HCT116 (cell line): Measurements from ENCODE around the gene PURA. TPM values are rescaled to one million over a fixed set of nuclear protein-coding genes. Genes with fewer than 3 reads are reported as not detected.

Experiments used
- ATAC-seq: fragments of 200-7000 bp; cut with Tn5 transposase; 2 replicates; pipeline ENCODE4 v1.9.1; 2020; ENCODE audit warnings: mild to moderate bottlenecking, moderate library complexity
- BruUV-seq: library from RNA; stranded (reverse); fragments of 400-500 nt; replicated peaks from 2 replicates; lab custom pipeline; 2021; lab: Mats Ljungman, UMichigan
- CTCF ChIA-PET: fragments of 300-600 bp; sonication (Branson Sonifier 250); formaldehyde crosslinking; loops from one replicate; lab custom pipeline; 2021; ENCODE audit warnings: antibody characterized with exemption; lab: Charles Lee
- POLR2A ChIA-PET: fragments of 300-600, 350-600 bp; sonication (Branson Sonifier 250); formaldehyde crosslinking; loops from one replicate; lab custom pipeline; 2021; ENCODE audit warnings: antibody characterized with exemption; lab: Charles Lee
- RAD21 ChIA-PET, 2 experiments: fragments of 300-600 bp; sonication (Branson Sonifier 250); formaldehyde crosslinking; loops; one replicate each; lab custom pipeline; 2023; ENCODE audit warnings: low total read pairs in 2 of 2; ENCODE audit not compliant: uncharacterized antibody in 2 of 2, unreplicated experiment in 2 of 2, low non-redundant PET in 1 of 2; lab: Charles Lee
- DNase-seq: peaks from one replicate; pipeline ENCODE4 v3.0.0-alpha.2; 2010; ENCODE audit warnings: low read depth, low spot score
- H2AFZ ChIP-seq: fragments of 200-600 bp; shearing (Covaris generic), sonication (generic); 2 replicates; pipeline ENCODE4 v1.6.1; 2017; ENCODE audit warnings: low read depth, mixed run types, mixed read lengths, antibody characterized with exemption, low read length; ENCODE audit not compliant: poor library complexity, severe bottlenecking
- H3K27ac ChIP-seq: 2 replicates; pipeline ENCODE4 v1.5.1; 2012; ENCODE audit warnings: low read depth, low read length
- H3K27me3 ChIP-seq: fragments of 200-600 bp; sonication (generic); 2 replicates; pipeline ENCODE4 v1.6.1; 2016; ENCODE audit warnings: mixed run types, low read length, mixed read lengths; ENCODE audit not compliant: insufficient read depth
- H3K36me3 ChIP-seq, 2 experiments: fragments of 200-500 bp in 1 of 2; fragments of 200-600 bp in 1 of 2; sonication (Bioruptor generic) in 1 of 2; sonication (generic) in 1 of 2; 2 replicates each; pipeline versions ENCODE4 v1.5.1 to v1.6.1; 2014 to 2016; ENCODE audit warnings: low read length in 2 of 2, inconsistent platforms in 1 of 2, mixed read lengths in 1 of 2, mixed run types in 1 of 2; ENCODE audit not compliant: insufficient read depth in 2 of 2, control insufficient read depth in 1 of 2
- H3K4me1 ChIP-seq, 2 experiments: fragments of 200-600 bp in 1 of 2; sonication (generic) in 1 of 2; 2 replicates each; pipeline versions ENCODE4 v1.5.1 to v1.6.1; 2012 to 2017; ENCODE audit warnings: low read length in 2 of 2, inconsistent platforms in 1 of 2, mild to moderate bottlenecking in 1 of 2, mixed read lengths in 1 of 2, mixed run types in 1 of 2, moderate library complexity in 1 of 2; ENCODE audit not compliant: insufficient read depth in 2 of 2, control insufficient read depth in 1 of 2
- H3K4me2 ChIP-seq: fragments of 200-600 bp; sonication (generic); 2 replicates; pipeline ENCODE4 v1.6.1; 2017; ENCODE audit warnings: mixed run types, low read length, mixed read lengths
- H3K4me3 ChIP-seq, 2 experiments: fragments of 200-600 bp in 1 of 2; sonication (generic) in 1 of 2; replicated peaks in 1 of 2; 2 replicates each; pipeline ENCODE4 v1.5.1; 2011 to 2016; ENCODE audit warnings: low read length in 2 of 2, control low read depth in 1 of 2, low read depth in 1 of 2, mild to moderate bottlenecking in 1 of 2, mixed read lengths in 1 of 2, mixed run types in 1 of 2
- H3K79me2 ChIP-seq: fragments of 200-600 bp; sonication (generic); 2 replicates; pipeline ENCODE4 v1.6.1; 2017; ENCODE audit warnings: mild to moderate bottlenecking, mixed run types, low read length, moderate library complexity, mixed read lengths; ENCODE audit not compliant: insufficient read depth
- H3K9ac ChIP-seq: fragments of 200-600 bp; sonication (generic); 2 replicates; pipeline ENCODE4 v1.6.1; 2016; ENCODE audit warnings: low read length, mixed read lengths
- H3K9me2 ChIP-seq: fragments of 200-600 bp; sonication (generic), shearing (Covaris generic); 2 replicates; pipeline ENCODE4 v1.6.1; 2017; ENCODE audit warnings: mixed run types, mild to moderate bottlenecking, moderate library complexity; ENCODE audit not compliant: insufficient read depth
- H3K9me3 ChIP-seq, 2 experiments: fragments of 200-500 bp in 1 of 2; fragments of 200-600 bp in 1 of 2; sonication (Bioruptor generic) in 1 of 2; sonication (generic) in 1 of 2; 2 replicates each; pipeline ENCODE4 v1.6.1; 2014 to 2017; ENCODE audit warnings: low read length in 2 of 2, mixed read lengths in 2 of 2, inconsistent platforms in 1 of 2, low read depth in 1 of 2, mild to moderate bottlenecking in 1 of 2, mixed run types in 1 of 2, moderate library complexity in 1 of 2; ENCODE audit not compliant: control insufficient read depth in 1 of 2, insufficient read depth in 1 of 2
- H4K20me1 ChIP-seq: fragments of 200-600 bp; sonication (generic), shearing (Covaris generic); 2 replicates; pipeline ENCODE4 v1.6.1; 2017; ENCODE audit warnings: mixed run types, mild to moderate bottlenecking, moderate library complexity; ENCODE audit not compliant: insufficient read depth
- ATF3 ChIP-seq: IDR thresholded peaks from 2 replicates; pipeline ENCODE4 v1.6.1; 2012
- CEBPB ChIP-seq: IDR thresholded peaks from 2 replicates; pipeline ENCODE4 v1.6.1; 2012; ENCODE audit warnings: low read depth
- CTCF ChIP-seq, 3 experiments: fragments of 200-600 bp in 1 of 3; sonication (generic) in 1 of 3; IDR thresholded peaks in 2 of 3; conservative IDR thresholded peaks in 1 of 3; 2 replicates each; pipeline ENCODE4 v1.5.1; 2012 to 2017; ENCODE audit warnings: low read depth in 2 of 3, low read length in 2 of 3, antibody characterized with exemption in 1 of 3, borderline replicate concordance in 1 of 3, control low read depth in 1 of 3, mild to moderate bottlenecking in 1 of 3, mixed read lengths in 1 of 3, mixed run types in 1 of 3, moderate library complexity in 1 of 3; ENCODE audit not compliant: insufficient read depth in 1 of 3
- EGR1 ChIP-seq: IDR thresholded peaks from 2 replicates; pipeline ENCODE4 v1.6.1; 2012; ENCODE audit warnings: low read depth
- ELF1 ChIP-seq: IDR thresholded peaks from 2 replicates; pipeline ENCODE4 v1.6.1; 2012; ENCODE audit warnings: low read depth, borderline replicate concordance
- JUND ChIP-seq: IDR thresholded peaks from 2 replicates; pipeline ENCODE4 v1.6.1; 2012
- SIN3A ChIP-seq: IDR thresholded peaks from 2 replicates; pipeline ENCODE4 v1.6.1; 2012; ENCODE audit warnings: low read depth
- SP1 ChIP-seq: IDR thresholded peaks from 2 replicates; pipeline ENCODE4 v1.6.1; 2012; ENCODE audit warnings: low read depth
- intact Hi-C: fragments of 100-400 bp; cut with micrococcal nuclease; formaldehyde crosslinking; loops from 2 replicates; pipeline ENCODE4 v1.10.0; 2022
- total RNA-seq: library from RNA; stranded (reverse); gene quantifications from one replicate; pipeline ENCODE4 v1.2.1, GENCODE V29; 2021; ENCODE audit not compliant: unreplicated experiment
- TF ChIP-seq, protein P1 (sequence below): IDR thresholded peaks from 2 replicates; pipeline ENCODE4 v1.6.1; 2011; ENCODE audit warnings: mild to moderate bottlenecking, low read length, moderate library complexity; ENCODE audit not compliant: insufficient replicate concordance; ENCODE audit errors: extremely low read depth

Gene PURA
- total RNA-seq, 1 experiment from 2014 or later: 15.2 TPM

DNA sequence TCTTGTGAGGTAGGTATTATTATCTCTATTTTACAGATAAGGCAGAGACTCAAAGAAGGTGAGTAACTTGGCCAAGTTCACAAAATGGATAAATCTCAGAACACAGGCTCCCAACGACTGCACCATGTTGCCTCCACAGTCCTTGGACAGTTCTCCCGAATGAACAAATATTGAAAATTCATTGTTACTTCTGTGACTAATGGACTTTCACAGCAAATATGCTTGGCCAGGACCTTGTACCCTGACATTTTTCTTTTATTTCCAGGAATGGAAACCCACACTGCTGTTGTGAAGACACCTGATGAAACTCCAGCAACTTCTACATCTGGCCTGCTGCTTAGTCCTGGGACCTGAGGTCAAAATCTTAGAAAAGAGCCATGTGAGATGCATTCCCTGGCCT lies 58.6 kb downstream of the PURA start:
- Histone ChIP-seq H3K4me1 (peaks cover 8 to 31% of the 10 kb centered on the region in 2 experiments; a peak in 3 of 4 replicates), H3K79me2 (peaks cover 19% of the 10 kb centered on the region), H3K9ac (no peak overlapping the region), H3K36me3 (no peaks in the 10 kb centered on the region), H4K20me1 (no peaks in the 10 kb centered on the region), H3K4me2 (no peak overlapping the region), H2AFZ (no peak overlapping the region), H3K27me3 (no peaks in the 10 kb centered on the region), H3K27ac (no peak overlapping the region), H3K9me2 (no peaks in the 10 kb centered on the region), H3K4me3 (no peak overlapping the region), H3K9me3 (no peaks in the 10 kb centered on the region)
- no peak for ATAC-seq
- no TSS peak for BruUV-seq
- TF ChIP-seq JUND: no peak
- TF ChIP-seq ELF1: no peak
- TF ChIP-seq SP1: no peak
- no peak for TF ChIP-seq EGR1
- TF ChIP-seq ATF3: no peak
- TF ChIP-seq CEBPB: no peak
- no peak for TF ChIP-seq SIN3A
- no peak for TF ChIP-seq CTCF (IDR thresholded peaks at IDR 0.05 in 2 of 3, conservative IDR thresholded peaks at IDR 0.05 in 1 of 3; ENCODE audit: borderline replicate concordance in 1 of 3, insufficient read depth in 1 of 3, low read depth in 2 of 3, low read length in 2 of 3)
- TF ChIP-seq, protein P1, sequence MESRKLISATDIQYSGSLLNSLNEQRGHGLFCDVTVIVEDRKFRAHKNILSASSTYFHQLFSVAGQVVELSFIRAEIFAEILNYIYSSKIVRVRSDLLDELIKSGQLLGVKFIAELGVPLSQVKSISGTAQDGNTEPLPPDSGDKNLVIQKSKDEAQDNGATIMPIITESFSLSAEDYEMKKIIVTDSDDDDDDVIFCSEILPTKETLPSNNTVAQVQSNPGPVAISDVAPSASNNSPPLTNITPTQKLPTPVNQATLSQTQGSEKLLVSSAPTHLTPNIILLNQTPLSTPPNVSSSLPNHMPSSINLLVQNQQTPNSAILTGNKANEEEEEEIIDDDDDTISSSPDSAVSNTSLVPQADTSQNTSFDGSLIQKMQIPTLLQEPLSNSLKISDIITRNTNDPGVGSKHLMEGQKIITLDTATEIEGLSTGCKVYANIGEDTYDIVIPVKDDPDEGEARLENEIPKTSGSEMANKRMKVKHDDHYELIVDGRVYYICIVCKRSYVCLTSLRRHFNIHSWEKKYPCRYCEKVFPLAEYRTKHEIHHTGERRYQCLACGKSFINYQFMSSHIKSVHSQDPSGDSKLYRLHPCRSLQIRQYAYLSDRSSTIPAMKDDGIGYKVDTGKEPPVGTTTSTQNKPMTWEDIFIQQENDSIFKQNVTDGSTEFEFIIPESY: no peak
- POLR2A ChIA-PET: no interaction called here
- CTCF ChIA-PET: no interaction called here
- RAD21 ChIA-PET: no interaction called here
- DNase-seq: no peak
- intact Hi-C loops: no loop called here
